ENCODE results near the gene TBC1D2B. TPM values are rescaled to one million over a fixed set of nuclear protein-coding genes. Genes with fewer than 3 reads are reported as not detected.
A peak's percentile ranks its signal among the peaks of the same experiment; 100 is the strongest.

The TBC1D2B gene
- total RNA-seq, 1 experiment from 2014 or later = 20.1 TPM

DNA sequence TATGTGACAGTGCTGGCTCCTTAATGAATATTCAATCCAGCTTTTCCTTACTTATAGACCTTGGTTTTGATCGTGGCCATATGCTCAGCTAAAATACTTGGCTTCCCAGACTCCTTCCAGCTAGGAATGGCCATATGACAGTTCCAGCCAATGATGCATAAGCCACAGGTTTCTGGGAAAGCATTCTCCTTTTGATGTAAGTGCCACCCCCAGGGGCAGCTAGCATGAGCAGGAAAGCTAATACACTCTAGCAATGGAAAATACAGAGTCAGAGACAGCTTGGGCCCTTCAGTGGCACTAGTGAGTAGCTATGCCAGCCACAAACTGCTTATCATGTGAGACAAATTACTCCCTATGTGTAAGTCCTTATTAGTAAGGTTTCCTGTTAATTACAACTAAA lies 26.7 kb downstream of the TBC1D2B start:
- no peak overlapping the region for H3K4me2 ChIP-seq (ENCODE audit: low read depth, low read length, poor library complexity, severe bottlenecking)
- no peaks in the 10 kb centered on the region for H3K9me2 ChIP-seq (replicated peaks; ENCODE audit: insufficient read depth, low read length)
- no peak overlapping the region for H3K4me3 ChIP-seq (ENCODE audit: low read length)
- no peak for DNase-seq
- H3K4me1 ChIP-seq (ENCODE audit: low read length) = peaks cover 64% of the 10 kb centered on the region
- no peaks in the 10 kb centered on the region for H3K27me3 ChIP-seq (ENCODE audit: low read length)
- H2AFZ ChIP-seq (ENCODE audit: low read length) = no peak overlapping the region
- H3K79me2 ChIP-seq (ENCODE audit: low read length) = peaks cover 59% of the 10 kb centered on the region
- 0 out of 2 replicates have a peak overlapping the region, but pooled peaks have one; percentile 50 for H3K27ac ChIP-seq (ENCODE audit: low read length)
- H3K9me3 ChIP-seq (ENCODE audit: low read length) = no peaks in the 10 kb centered on the region
- no peak overlapping the region for H3K9ac ChIP-seq (ENCODE audit: low read length)
- H4K20me1 ChIP-seq (ENCODE audit: insufficient read depth, low read depth, low read length) = no peaks in the 10 kb centered on the region
- no peaks in the 10 kb centered on the region; the same call in 1 of the 2 replicates for H3K36me3 ChIP-seq (ENCODE audit: insufficient read depth, low read length)

DNA sequence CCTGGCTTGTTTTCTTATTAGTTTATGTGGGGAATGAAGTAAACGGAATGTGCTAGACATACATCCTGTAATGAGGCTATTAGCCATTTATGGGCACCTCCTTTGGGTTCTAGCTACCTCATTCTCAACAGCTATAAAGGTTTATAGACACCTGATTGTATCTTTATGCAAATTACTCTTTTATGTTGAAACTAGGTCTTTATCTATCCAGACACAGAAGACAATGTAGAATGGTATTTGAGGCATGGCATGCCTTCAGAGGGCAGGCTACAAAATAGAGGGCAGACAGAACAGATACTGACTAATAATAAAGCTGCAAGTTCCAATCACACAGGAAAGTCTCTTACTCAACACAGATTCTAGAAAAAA lies 27.1 kb downstream of the TBC1D2B start:
- peaks cover 60% of the 10 kb centered on the region for H3K4me1 ChIP-seq (ENCODE audit: low read length)

DNA sequence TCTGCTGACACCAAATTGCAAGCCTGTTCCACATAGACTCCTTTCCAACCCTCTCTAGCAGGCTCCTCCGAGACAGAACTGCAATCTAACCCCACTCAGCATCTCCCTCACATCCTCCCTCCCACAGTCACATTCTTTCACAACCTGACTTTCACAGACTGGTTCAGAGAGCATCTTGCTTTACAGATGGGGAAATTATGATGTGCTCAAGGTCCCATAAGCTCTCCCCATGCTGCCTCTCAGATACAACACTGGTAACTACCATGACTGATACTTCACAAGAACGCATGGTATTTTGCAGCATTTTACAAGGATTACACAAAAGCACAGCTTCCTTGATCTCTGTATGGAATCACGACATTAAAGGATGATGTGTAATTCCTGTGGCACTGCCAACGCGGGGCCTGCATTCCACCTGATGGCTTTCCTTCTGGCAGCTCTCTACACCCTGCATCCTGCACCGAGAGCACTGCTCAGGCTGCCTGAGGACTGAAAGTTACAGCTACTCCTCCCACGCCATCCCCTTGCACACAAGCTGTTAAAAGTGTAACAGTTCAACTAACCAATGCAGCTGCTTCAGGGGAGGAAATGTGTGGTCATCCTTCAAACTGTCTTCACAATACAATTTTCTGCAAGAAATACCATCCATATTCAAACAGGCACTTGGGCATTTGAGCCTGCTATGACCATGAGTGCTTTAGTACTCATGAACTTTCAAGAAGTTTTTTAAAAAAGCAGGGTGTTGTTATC lies 27.6 kb downstream of the TBC1D2B start:
- H2AFZ ChIP-seq (ENCODE audit: low read length) = no peak overlapping the region
- no peak overlapping the region for H3K27ac ChIP-seq (ENCODE audit: low read length)
- H4K20me1 ChIP-seq (ENCODE audit: insufficient read depth, low read depth, low read length) = no peaks in the 10 kb centered on the region
- H3K79me2 ChIP-seq (ENCODE audit: low read length) = peaks cover 50% of the 10 kb centered on the region
- no peak overlapping the region for H3K9ac ChIP-seq (ENCODE audit: low read length)
- no peaks in the 10 kb centered on the region for H3K9me3 ChIP-seq (ENCODE audit: low read length)
- H3K4me1 ChIP-seq (ENCODE audit: low read length) = peaks cover 54% of the 10 kb centered on the region
- H3K4me2 ChIP-seq (ENCODE audit: low read depth, low read length, poor library complexity, severe bottlenecking) = no peak overlapping the region
- no peak overlapping the region for H3K4me3 ChIP-seq (ENCODE audit: low read length)
- no peaks in the 10 kb centered on the region for H3K9me2 ChIP-seq (replicated peaks; ENCODE audit: insufficient read depth, low read length)
- DNase-seq = no peak
- H3K27me3 ChIP-seq (ENCODE audit: low read length) = no peaks in the 10 kb centered on the region
- no peaks in the 10 kb centered on the region; the same call in 1 of the 2 replicates for H3K36me3 ChIP-seq (ENCODE audit: insufficient read depth, low read length)

More for the DNA sequence above, 27.1 kb downstream of the TBC1D2B start:
- no peaks in the 10 kb centered on the region for H3K27me3 ChIP-seq (ENCODE audit: low read length)
- H3K9me2 ChIP-seq (replicated peaks; ENCODE audit: insufficient read depth, low read length) = no peaks in the 10 kb centered on the region
- no peak overlapping the region for H3K9ac ChIP-seq (ENCODE audit: low read length)
- H4K20me1 ChIP-seq (ENCODE audit: insufficient read depth, low read depth, low read length) = no peaks in the 10 kb centered on the region
- H3K4me2 ChIP-seq (ENCODE audit: low read depth, low read length, poor library complexity, severe bottlenecking) = no peak overlapping the region
- no peak for DNase-seq
- no peaks in the 10 kb centered on the region for H3K9me3 ChIP-seq (ENCODE audit: low read length)
- 0 out of 2 replicates have a peak overlapping the region, but pooled peaks have one; percentile 50 for H3K27ac ChIP-seq (ENCODE audit: low read length)
- H3K79me2 ChIP-seq (ENCODE audit: low read length) = peaks cover 55% of the 10 kb centered on the region
- no peak overlapping the region for H3K4me3 ChIP-seq (ENCODE audit: low read length)
- no peak overlapping the region for H2AFZ ChIP-seq (ENCODE audit: low read length)
- H3K36me3 ChIP-seq (ENCODE audit: insufficient read depth, low read length) = no peaks in the 10 kb centered on the region; the same call in 1 of the 2 replicates

DNA sequence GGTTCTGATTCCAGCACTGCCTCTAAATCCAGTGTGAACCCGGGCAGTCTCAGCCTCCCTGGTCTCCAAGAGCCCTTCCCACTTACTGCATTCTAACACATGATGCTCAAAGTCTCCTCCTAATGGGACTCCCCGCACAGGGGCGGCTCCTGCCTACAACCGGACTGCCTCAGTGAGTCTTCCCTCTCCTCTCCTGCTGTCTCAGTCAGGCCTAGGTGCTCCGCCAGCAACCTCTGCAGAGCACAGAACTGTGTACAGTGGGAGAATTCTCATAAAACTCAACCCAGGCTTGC lies 28.9 kb downstream of the TBC1D2B start:
- no peak for DNase-seq
- Histone ChIP-seq H4K20me1 (ENCODE audit: insufficient read depth, low read depth, low read length) (no peaks in the 10 kb centered on the region), H3K9ac (ENCODE audit: low read length) (no peak overlapping the region), H2AFZ (ENCODE audit: low read length) (no peak overlapping the region), H3K27me3 (ENCODE audit: low read length) (no peaks in the 10 kb centered on the region), H3K9me3 (ENCODE audit: low read length) (no peaks in the 10 kb centered on the region), H3K79me2 (ENCODE audit: low read length) (peaks cover 37% of the 10 kb centered on the region), H3K4me2 (ENCODE audit: low read depth, low read length, poor library complexity, severe bottlenecking) (no peak overlapping the region), H3K4me3 (ENCODE audit: low read length) (no peak overlapping the region), H3K4me1 (ENCODE audit: low read length) (peaks cover 41% of the 10 kb centered on the region), H3K9me2 (replicated peaks; ENCODE audit: insufficient read depth, low read length) (no peaks in the 10 kb centered on the region), H3K27ac (ENCODE audit: low read length) (no peak overlapping the region), H3K36me3 (ENCODE audit: insufficient read depth, low read length) (peaks cover 4% of the 10 kb centered on the region)

DNA sequence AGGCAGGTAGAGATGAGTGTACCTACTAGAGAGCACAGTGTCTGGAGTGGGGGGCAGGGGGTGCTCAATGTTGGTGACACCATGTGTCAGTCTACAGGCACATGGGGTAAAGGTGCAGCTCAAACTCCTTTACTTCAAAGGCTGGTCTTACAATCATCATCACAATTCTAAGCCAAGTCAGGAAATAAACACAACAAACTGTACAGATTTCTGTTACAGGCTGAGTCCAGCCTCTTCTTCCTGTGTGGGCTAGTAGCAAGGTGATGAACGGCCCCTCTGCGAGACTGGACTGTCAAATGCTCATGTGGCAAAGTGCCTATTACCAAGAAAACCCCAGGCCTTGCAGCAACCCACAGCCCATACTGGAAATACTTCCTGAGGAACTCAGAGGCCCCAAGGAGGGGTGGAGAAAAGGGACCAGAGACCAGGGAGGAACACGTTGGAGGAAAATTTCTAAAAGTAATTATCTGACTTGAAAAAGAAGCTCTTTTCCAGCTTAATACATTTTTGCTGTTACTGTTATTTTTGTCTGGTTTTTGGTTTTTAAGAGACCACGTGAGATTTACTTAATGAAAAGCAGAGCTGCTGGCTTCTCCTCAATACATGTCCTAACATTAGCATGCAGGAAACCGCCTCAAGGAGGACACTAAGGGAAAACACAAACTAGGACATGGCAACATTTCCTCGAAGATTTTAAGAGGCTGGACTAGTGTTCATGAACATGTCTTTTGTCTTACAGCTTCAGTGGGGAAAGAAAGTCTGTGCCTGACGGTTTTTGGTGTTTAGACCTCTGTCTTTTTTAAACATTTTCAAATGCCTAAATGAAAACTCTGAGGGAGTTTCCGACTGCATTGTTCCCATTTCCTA lies 29.5 kb downstream of the TBC1D2B start:
- Histone ChIP-seq H3K4me1 (ENCODE audit: low read length) (peaks cover 35% of the 10 kb centered on the region), H3K79me2 (ENCODE audit: low read length) (peaks cover 37% of the 10 kb centered on the region), H3K4me2 (ENCODE audit: low read depth, low read length, poor library complexity, severe bottlenecking) (no peak overlapping the region), H4K20me1 (ENCODE audit: insufficient read depth, low read depth, low read length) (no peaks in the 10 kb centered on the region), H2AFZ (ENCODE audit: low read length) (no peak overlapping the region), H3K27me3 (ENCODE audit: low read length) (no peaks in the 10 kb centered on the region), H3K9ac (ENCODE audit: low read length) (no peak overlapping the region), H3K27ac (ENCODE audit: low read length) (no peak overlapping the region), H3K36me3 (ENCODE audit: insufficient read depth, low read length) (peaks cover 4% of the 10 kb centered on the region), H3K9me2 (replicated peaks; ENCODE audit: insufficient read depth, low read length) (no peaks in the 10 kb centered on the region), H3K4me3 (ENCODE audit: low read length) (no peak overlapping the region), H3K9me3 (ENCODE audit: low read length) (no peaks in the 10 kb centered on the region)
- no peak for DNase-seq

DNA sequence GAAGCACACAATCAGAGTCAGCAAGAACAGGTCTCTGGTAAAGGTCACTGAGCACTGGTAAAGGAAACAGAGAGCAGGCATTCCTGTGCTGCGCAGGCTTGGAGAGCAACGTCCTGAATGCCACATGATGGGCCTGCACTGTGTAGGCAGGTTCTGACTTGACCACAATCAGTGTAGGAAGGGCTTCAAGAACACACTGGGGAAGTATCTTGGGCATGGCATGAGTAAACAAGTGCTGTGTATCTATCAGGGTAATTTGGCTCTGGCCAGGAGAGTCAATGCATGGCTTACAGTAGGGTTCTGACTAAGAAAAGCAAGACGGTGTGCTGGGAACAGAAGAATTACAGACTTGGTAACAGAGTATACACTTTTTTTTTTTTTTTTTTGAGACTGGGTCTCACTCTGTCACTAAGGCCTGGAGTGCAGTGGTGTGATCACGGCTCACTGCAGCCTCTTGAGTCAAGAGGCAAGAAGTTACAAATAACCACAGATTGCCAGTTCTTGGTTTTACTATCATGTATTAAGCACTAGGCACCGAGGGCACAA lies 30.6 kb downstream of the TBC1D2B start:
- H3K9me2 ChIP-seq (replicated peaks; ENCODE audit: insufficient read depth, low read length) = no peaks in the 10 kb centered on the region
- no peaks in the 10 kb centered on the region for H4K20me1 ChIP-seq (ENCODE audit: insufficient read depth, low read depth, low read length)
- no peak for DNase-seq
- H3K4me3 ChIP-seq (ENCODE audit: low read length) = no peak overlapping the region
- H3K4me1 ChIP-seq (ENCODE audit: low read length) = peaks cover 24% of the 10 kb centered on the region
- H3K9ac ChIP-seq (ENCODE audit: low read length) = no peak overlapping the region
- H3K27me3 ChIP-seq (ENCODE audit: low read length) = no peaks in the 10 kb centered on the region
- H2AFZ ChIP-seq (ENCODE audit: low read length) = no peak overlapping the region
- H3K79me2 ChIP-seq (ENCODE audit: low read length) = peaks cover 33% of the 10 kb centered on the region
- no peak overlapping the region for H3K27ac ChIP-seq (ENCODE audit: low read length)
- H3K36me3 ChIP-seq (ENCODE audit: insufficient read depth, low read length) = peaks cover 4% of the 10 kb centered on the region
- no peaks in the 10 kb centered on the region for H3K9me3 ChIP-seq (ENCODE audit: low read length)
- no peak overlapping the region for H3K4me2 ChIP-seq (ENCODE audit: low read depth, low read length, poor library complexity, severe bottlenecking)

DNA sequence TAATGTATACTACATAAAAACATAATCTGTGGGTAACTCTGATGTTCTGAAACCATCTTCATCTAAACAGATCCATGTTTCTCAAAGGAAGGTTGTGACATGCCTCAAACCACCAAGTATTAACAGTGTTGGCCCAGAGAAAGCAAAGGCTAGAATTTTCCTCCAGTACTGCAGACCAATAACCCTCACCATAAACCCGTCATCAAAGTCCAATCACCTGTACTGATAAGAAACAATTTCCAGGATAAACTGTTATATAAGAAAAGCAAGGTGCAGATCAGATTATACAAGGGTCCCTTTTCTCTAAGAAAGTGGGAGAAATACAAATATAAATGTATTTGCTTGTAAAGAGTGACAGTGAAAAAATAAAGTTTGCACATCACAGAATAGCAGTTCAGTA lies 32.3 kb downstream of the TBC1D2B start:
- Histone ChIP-seq H3K4me1 (ENCODE audit: low read length) (peaks cover 7% of the 10 kb centered on the region), H3K27me3 (ENCODE audit: low read length) (no peaks in the 10 kb centered on the region), H4K20me1 (ENCODE audit: insufficient read depth, low read depth, low read length) (no peaks in the 10 kb centered on the region), H3K9ac (ENCODE audit: low read length) (no peak overlapping the region), H3K9me3 (ENCODE audit: low read length) (no peaks in the 10 kb centered on the region), H3K36me3 (ENCODE audit: insufficient read depth, low read length) (peaks cover 4% of the 10 kb centered on the region; the same call in 1 of the 2 replicates), H3K27ac (ENCODE audit: low read length) (no peak overlapping the region), H3K4me2 (ENCODE audit: low read depth, low read length, poor library complexity, severe bottlenecking) (no peak overlapping the region), H3K79me2 (ENCODE audit: low read length) (peaks cover 20% of the 10 kb centered on the region; the same call in 1 of the 2 replicates), H3K4me3 (ENCODE audit: low read length) (no peak overlapping the region), H2AFZ (ENCODE audit: low read length) (no peak overlapping the region), H3K9me2 (replicated peaks; ENCODE audit: insufficient read depth, low read length) (no peaks in the 10 kb centered on the region)
- DNase-seq = no peak
